Liver (tissue), 9 donors: ENCODE measurements around the gene BLACAT1. TPM values are rescaled to one million over a fixed set of nuclear protein-coding genes. Genes with fewer than 3 reads are reported as not detected.
"Not testable (repeated sequence)": the region's sequence is repeated elsewhere in the genome, so short reads cannot be mapped to it uniquely, and the experiment has no call there.

Experiments used
- DNase-seq: peaks from one replicate; pipeline ENCODE4 v3.0.0-alpha.2; 2017; ENCODE audit warnings: low spot score
- H3K27ac ChIP-seq, 2 donors: one replicate each; pipeline ENCODE4 v1.7.0; 2013; ENCODE audit warnings: inconsistent platforms in 2 of 2, low read length in 2 of 2, control low read depth in 1 of 2, low read depth in 1 of 2, mild to moderate bottlenecking in 1 of 2
- H3K27me3 ChIP-seq, 4 donors: one replicate each; pipeline versions ENCODE4 v1.6.1 to v1.7.0; 2013; ENCODE audit warnings: low read length in 3 of 4, inconsistent platforms in 1 of 4, mild to moderate bottlenecking in 1 of 4, moderate library complexity in 1 of 4; ENCODE audit not compliant: control insufficient read depth in 4 of 4, insufficient read depth in 4 of 4
- H3K36me3 ChIP-seq, 4 donors: one replicate each; pipeline versions ENCODE4 v1.6.1 to v1.7.0; 2013; ENCODE audit warnings: low read length in 3 of 4, mild to moderate bottlenecking in 3 of 4, low read depth in 1 of 4, moderate library complexity in 1 of 4; ENCODE audit not compliant: control insufficient read depth in 4 of 4, insufficient read depth in 3 of 4
- H3K4me1 ChIP-seq, 4 donors: one replicate each; pipeline versions ENCODE4 v1.6.1 to v1.7.0; 2013; ENCODE audit warnings: low read length in 3 of 4, mild to moderate bottlenecking in 3 of 4, moderate library complexity in 1 of 4; ENCODE audit not compliant: control insufficient read depth in 4 of 4, insufficient read depth in 4 of 4
- H3K4me3 ChIP-seq, 3 donors: one replicate each; pipeline versions ENCODE4 v1.6.1 to v1.7.0; 2013; ENCODE audit warnings: low read length in 3 of 3, control low read depth in 1 of 3, low read depth in 1 of 3, mild to moderate bottlenecking in 1 of 3
- H3K9ac ChIP-seq, 2 donors: one replicate each; pipeline ENCODE4 v1.7.0; 2013; ENCODE audit warnings: low read length in 2 of 2, mild to moderate bottlenecking in 2 of 2, moderate library complexity in 2 of 2, control low read depth in 1 of 2, low read depth in 1 of 2
- H3K9me3 ChIP-seq, 4 donors: one replicate each; pipeline versions ENCODE4 v1.6.1 to v1.7.0; 2013; ENCODE audit warnings: low read length in 3 of 4; ENCODE audit not compliant: control insufficient read depth in 4 of 4
- EGR1 ChIP-seq, 2 donors: IDR thresholded peaks; 2 replicates each; pipeline ENCODE4 v1.6.1; 2016 to 2018; ENCODE audit warnings: antibody characterized with exemption in 2 of 2, low read depth in 2 of 2
- FOXA2 ChIP-seq: IDR thresholded peaks from 2 replicates; pipeline ENCODE4 v1.6.1; 2016; ENCODE audit warnings: antibody characterized with exemption
- GABPA ChIP-seq, 2 donors: IDR thresholded peaks in 1 of 2; conservative IDR thresholded peaks in 1 of 2; 2 replicates each; pipeline ENCODE4 v1.6.1; 2016; ENCODE audit warnings: antibody characterized with exemption in 2 of 2, mild to moderate bottlenecking in 1 of 2, moderate library complexity in 1 of 2
- HNF4A ChIP-seq, 2 donors: conservative IDR thresholded peaks; 2 replicates each; pipeline ENCODE4 v1.6.1; 2016; ENCODE audit warnings: antibody characterized with exemption in 2 of 2, mild to moderate bottlenecking in 2 of 2
- HNF4G ChIP-seq: IDR thresholded peaks from 2 replicates; pipeline ENCODE4 v1.6.1; 2016; ENCODE audit warnings: antibody characterized with exemption
- JUND ChIP-seq, 2 donors: IDR thresholded peaks; 2 replicates each; pipeline ENCODE4 v1.6.1; 2016; ENCODE audit warnings: antibody characterized with exemption in 2 of 2
- MAX ChIP-seq: IDR thresholded peaks from 2 replicates; pipeline ENCODE4 v1.6.1; 2016; ENCODE audit warnings: antibody characterized with exemption
- NR2F2 ChIP-seq: IDR thresholded peaks from 2 replicates; pipeline ENCODE4 v1.6.1; 2016; ENCODE audit warnings: antibody characterized with exemption
- RXRA ChIP-seq, 2 donors: IDR thresholded peaks; 2 replicates each; pipeline ENCODE4 v1.6.1; 2017 to 2018; ENCODE audit warnings: antibody characterized with exemption in 2 of 2, mild to moderate bottlenecking in 1 of 2
- SP1 ChIP-seq: IDR thresholded peaks from 2 replicates; pipeline ENCODE4 v1.6.1; 2018; ENCODE audit warnings: antibody characterized with exemption, mild to moderate bottlenecking
- YY1 ChIP-seq: IDR thresholded peaks from 2 replicates; pipeline ENCODE4 v1.6.1; 2016; ENCODE audit warnings: antibody characterized with exemption, mild to moderate bottlenecking
- WGBS: extraction: QIAGEN DNeasy Blood & Tissue Kit; methylation state at CpG from one replicate; pipeline ENCODE4 v1.1.7; 2013; 5-methylcytosine and 5-hydroxymethylcytosine counted together
- polyA plus RNA-seq, 2 donors: library from polyadenylated mRNA; stranded (reverse) in 1 of 2; unstranded in 1 of 2; fragments of 200-250 nt in 1 of 2; fragments of >200 nt in 1 of 2; fragmentation: Nextera tagmentation in 1 of 2; extraction: Ambion mirVana in 1 of 2; gene quantifications; one replicate each; pipeline versions ENCODE4 v1.2.1 to v1.2.3, GENCODE V29; 2013 to 2015
- total RNA-seq, 2 donors: library from RNA; depleted of rRNA; stranded (reverse); fragments of >200 nt; gene quantifications; one replicate each; pipeline ENCODE4 v1.2.3, GENCODE V29; 2014
- TF ChIP-seq, protein P1 (sequence below): IDR thresholded peaks from 2 replicates; pipeline ENCODE4 v1.6.1; 2016; ENCODE audit warnings: antibody characterized with exemption
- TF ChIP-seq, protein P2 (sequence below): fragments of 150-350 bp; IDR thresholded peaks from 2 replicates; pipeline ENCODE4 v1.5.1; 2017; ENCODE audit warnings: improper control_type of control experiment, low read depth, low read length; ENCODE audit not compliant: missing input control
- TF ChIP-seq, protein P3 (sequence below): IDR thresholded peaks from 2 replicates; pipeline ENCODE4 v1.6.1; 2016; ENCODE audit warnings: antibody characterized with exemption
- donor health status: healthy.
- donor health status: healthy.
- donor health status: healthy.
- donor health status: healthy.
- donor health status: healthy.

Gene BLACAT1
- total and polyA plus RNA-seq, 4 donors, result not detected

GRCh38 chr1:205483372-205483771 is 27.5 kb upstream of the BLACAT1 start:
- 38% methylated on average over 2 of the region's 2 CpGs for WGBS
- H3K27me3 ChIP-seq, result peaks cover 0 to 3% (median 0%) of the 10 kb centered on the region in 4 donors
- no peak for TF ChIP-seq GABPA (IDR thresholded peaks at IDR 0.05 in 1 of 2, conservative IDR thresholded peaks at IDR 0.05 in 1 of 2)
- no peak for TF ChIP-seq HNF4A (conservative IDR thresholded peaks at IDR 0.05)
- TF ChIP-seq SP1, result no peak
- TF ChIP-seq FOXA2, result no peak
- no peak for TF ChIP-seq MAX
- no peak overlapping the region for H3K27ac ChIP-seq
- H3K36me3 ChIP-seq, result no peaks in the 10 kb centered on the region
- peaks cover 0 to 6% (median 0%) of the 10 kb centered on the region in 4 donors for H3K4me1 ChIP-seq
- no peak for DNase-seq
- H3K9ac ChIP-seq, result no peak overlapping the region
- H3K9me3 ChIP-seq, result no peaks in the 10 kb centered on the region
- H3K4me3 ChIP-seq, result no peak overlapping the region

DNA sequence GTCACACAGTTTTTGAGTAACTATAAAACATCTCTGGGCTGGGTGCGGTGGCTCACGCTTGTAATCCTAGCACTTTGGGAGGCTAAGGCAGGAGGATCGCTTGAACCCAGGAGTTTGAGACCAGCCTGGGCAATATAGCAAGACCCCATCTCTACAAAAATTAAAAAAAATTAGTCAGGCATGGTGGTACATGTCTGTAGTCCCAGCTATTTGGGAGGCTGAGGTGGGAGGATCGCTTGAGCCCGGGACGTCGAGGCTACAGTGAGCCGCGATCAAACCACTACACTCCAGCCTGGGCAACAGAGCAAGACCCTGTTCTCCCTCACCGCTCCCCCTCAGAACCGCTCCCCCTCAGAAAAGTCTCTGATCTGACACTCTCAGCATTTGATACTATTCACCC is 26.7 kb upstream of the BLACAT1 start:
- WGBS, result 90% methylated on average over 11 of the region's 11 CpGs
- not testable (repeated sequence) for H3K36me3 ChIP-seq, H3K4me1 ChIP-seq, DNase-seq, H3K9me3 ChIP-seq, H3K4me3 ChIP-seq, H3K27ac ChIP-seq, H3K9ac ChIP-seq, H3K27me3 ChIP-seq

- H3K4me3 ChIP-seq, result no peak overlapping the region
- H3K36me3 ChIP-seq, result no peaks in the 10 kb centered on the region
- 55% methylated on average over 15 of the region's 15 CpGs for WGBS
- no peaks in the 10 kb centered on the region for H3K9me3 ChIP-seq
- H3K9ac ChIP-seq, result no peak overlapping the region
- TF ChIP-seq NR2F2, result no peak
- TF ChIP-seq, protein P1, sequence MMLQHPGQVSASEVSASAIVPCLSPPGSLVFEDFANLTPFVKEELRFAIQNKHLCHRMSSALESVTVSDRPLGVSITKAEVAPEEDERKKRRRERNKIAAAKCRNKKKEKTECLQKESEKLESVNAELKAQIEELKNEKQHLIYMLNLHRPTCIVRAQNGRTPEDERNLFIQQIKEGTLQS, result no peak
- TF ChIP-seq, protein P2, sequence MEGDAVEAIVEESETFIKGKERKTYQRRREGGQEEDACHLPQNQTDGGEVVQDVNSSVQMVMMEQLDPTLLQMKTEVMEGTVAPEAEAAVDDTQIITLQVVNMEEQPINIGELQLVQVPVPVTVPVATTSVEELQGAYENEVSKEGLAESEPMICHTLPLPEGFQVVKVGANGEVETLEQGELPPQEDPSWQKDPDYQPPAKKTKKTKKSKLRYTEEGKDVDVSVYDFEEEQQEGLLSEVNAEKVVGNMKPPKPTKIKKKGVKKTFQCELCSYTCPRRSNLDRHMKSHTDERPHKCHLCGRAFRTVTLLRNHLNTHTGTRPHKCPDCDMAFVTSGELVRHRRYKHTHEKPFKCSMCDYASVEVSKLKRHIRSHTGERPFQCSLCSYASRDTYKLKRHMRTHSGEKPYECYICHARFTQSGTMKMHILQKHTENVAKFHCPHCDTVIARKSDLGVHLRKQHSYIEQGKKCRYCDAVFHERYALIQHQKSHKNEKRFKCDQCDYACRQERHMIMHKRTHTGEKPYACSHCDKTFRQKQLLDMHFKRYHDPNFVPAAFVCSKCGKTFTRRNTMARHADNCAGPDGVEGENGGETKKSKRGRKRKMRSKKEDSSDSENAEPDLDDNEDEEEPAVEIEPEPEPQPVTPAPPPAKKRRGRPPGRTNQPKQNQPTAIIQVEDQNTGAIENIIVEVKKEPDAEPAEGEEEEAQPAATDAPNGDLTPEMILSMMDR, result no peak
- TF ChIP-seq EGR1 (IDR thresholded peaks at IDR 0.05; ENCODE audit: low read depth in 2 of 2), result no peak
- TF ChIP-seq, protein P3, sequence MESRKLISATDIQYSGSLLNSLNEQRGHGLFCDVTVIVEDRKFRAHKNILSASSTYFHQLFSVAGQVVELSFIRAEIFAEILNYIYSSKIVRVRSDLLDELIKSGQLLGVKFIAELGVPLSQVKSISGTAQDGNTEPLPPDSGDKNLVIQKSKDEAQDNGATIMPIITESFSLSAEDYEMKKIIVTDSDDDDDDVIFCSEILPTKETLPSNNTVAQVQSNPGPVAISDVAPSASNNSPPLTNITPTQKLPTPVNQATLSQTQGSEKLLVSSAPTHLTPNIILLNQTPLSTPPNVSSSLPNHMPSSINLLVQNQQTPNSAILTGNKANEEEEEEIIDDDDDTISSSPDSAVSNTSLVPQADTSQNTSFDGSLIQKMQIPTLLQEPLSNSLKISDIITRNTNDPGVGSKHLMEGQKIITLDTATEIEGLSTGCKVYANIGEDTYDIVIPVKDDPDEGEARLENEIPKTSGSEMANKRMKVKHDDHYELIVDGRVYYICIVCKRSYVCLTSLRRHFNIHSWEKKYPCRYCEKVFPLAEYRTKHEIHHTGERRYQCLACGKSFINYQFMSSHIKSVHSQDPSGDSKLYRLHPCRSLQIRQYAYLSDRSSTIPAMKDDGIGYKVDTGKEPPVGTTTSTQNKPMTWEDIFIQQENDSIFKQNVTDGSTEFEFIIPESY, result no peak
- TF ChIP-seq MAX, result no peak
- no peak for TF ChIP-seq FOXA2
- no peak for TF ChIP-seq GABPA (IDR thresholded peaks at IDR 0.05 in 1 of 2, conservative IDR thresholded peaks at IDR 0.05 in 1 of 2)
- TF ChIP-seq JUND (IDR thresholded peaks at IDR 0.05), result no peak
- TF ChIP-seq HNF4A (conservative IDR thresholded peaks at IDR 0.05), result no peak
- no peak for TF ChIP-seq YY1
- TF ChIP-seq HNF4G, result no peak
- no peak for TF ChIP-seq RXRA (IDR thresholded peaks at IDR 0.05)
- H3K27ac ChIP-seq, result no peak overlapping the region
- H3K27me3 ChIP-seq, result peaks cover 0 to 5% (median under 1%) of the 10 kb centered on the region in 4 donors
- H3K4me1 ChIP-seq, result peaks cover 0 to 6% (median 0%) of the 10 kb centered on the region in 4 donors
- no peak for DNase-seq
These were observed 25.8 kb upstream of the BLACAT1 start for GRCh38 chr1:205481629-205482151.
